ENCODE data around the gene FILIP1L.
A peak's percentile ranks its signal among the peaks of the same experiment; 100 is the strongest.

Gene FILIP1L

DNA sequence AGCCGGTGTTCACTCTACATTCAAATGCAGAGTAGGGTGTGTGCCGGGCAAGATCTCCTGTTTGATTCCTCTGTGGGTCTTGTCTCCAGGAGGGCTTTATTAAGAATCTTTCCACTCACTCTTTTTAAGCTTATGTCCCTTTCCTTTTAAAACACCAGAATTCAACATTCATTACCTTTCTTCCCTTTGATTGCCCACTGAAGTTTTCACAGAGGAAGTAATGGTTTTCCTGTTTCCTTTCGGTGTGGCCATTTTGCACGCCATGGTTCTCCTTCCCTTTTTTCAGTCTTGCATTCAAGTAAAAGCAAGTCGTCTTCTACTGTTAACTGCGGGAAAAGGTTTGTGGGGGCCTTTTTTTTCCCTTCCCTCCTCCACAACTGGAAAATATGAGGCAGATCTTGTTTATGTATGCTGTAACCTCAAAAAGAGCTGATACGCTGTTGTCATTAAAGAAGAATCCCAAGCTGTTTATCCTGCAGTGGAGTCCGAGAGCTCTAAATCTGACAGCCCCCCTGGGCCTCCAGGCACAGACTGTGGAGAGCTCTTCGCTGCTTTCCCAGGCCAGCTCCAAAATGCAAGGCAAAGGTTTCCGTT is 40.5 kb downstream of the FILIP1L start:
- Histone ChIP-seq H3K36me3 (ENCODE audit: control insufficient read depth, insufficient read depth, low read length) (no peaks in the 10 kb centered on the region), H3K27me3 (replicated peaks; ENCODE audit: control insufficient read depth, insufficient read depth, low read length) (no peaks in the 10 kb centered on the region), H3K4me3 (replicated peaks; ENCODE audit: low read depth, low read length) (no peak overlapping the region; the same call in 1 of the 2 replicates)
- TF ChIP-seq, protein P1, sequence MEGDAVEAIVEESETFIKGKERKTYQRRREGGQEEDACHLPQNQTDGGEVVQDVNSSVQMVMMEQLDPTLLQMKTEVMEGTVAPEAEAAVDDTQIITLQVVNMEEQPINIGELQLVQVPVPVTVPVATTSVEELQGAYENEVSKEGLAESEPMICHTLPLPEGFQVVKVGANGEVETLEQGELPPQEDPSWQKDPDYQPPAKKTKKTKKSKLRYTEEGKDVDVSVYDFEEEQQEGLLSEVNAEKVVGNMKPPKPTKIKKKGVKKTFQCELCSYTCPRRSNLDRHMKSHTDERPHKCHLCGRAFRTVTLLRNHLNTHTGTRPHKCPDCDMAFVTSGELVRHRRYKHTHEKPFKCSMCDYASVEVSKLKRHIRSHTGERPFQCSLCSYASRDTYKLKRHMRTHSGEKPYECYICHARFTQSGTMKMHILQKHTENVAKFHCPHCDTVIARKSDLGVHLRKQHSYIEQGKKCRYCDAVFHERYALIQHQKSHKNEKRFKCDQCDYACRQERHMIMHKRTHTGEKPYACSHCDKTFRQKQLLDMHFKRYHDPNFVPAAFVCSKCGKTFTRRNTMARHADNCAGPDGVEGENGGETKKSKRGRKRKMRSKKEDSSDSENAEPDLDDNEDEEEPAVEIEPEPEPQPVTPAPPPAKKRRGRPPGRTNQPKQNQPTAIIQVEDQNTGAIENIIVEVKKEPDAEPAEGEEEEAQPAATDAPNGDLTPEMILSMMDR (IDR thresholded peaks at IDR 0.05; ENCODE audit: insufficient read depth, low read length, poor library complexity, severe bottlenecking) = no peak
- DNase-seq (ENCODE audit: extremely low read depth, insufficient read length) = peak; percentile 36

DNA sequence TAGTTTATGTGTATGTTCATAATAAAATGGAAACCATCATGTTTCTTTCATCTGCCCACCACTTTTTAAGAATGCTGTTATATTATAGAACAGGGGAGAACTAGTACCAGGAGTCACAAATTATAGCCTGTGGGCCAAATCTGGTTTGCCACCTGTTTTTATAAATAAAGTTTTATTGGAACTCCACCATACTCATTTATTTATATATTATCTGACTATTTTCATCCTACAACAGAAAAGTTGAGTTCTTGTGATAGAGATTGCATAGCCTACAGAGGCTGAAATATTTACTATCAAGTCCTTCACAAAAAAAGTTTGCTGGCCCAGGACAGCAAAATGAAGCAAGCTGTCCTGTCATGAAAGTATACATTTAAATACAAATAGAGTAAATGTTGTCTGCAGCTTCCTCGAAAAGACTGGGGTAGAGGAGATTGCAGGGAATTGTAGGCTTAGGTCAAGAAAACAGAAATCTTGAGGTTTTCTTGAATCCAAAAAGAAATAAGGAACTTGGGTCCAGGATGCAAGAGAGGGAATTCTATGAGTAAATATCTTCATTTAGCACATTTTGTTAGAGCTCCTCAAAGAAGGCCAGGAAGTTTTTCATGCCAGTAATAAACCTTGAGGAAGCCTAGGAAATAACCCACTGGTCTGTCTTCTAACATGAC is 41.1 kb downstream of the FILIP1L start:
- H3K4me3 ChIP-seq (replicated peaks; ENCODE audit: low read depth, low read length) = no peak overlapping the region
- DNase-seq (ENCODE audit: extremely low read depth, insufficient read length) = peak; percentile 22
- TF ChIP-seq, protein P1 (IDR thresholded peaks at IDR 0.05; ENCODE audit: insufficient read depth, low read length, poor library complexity, severe bottlenecking) = no peak
- no peaks in the 10 kb centered on the region for H3K27me3 ChIP-seq (replicated peaks; ENCODE audit: control insufficient read depth, insufficient read depth, low read length)
- H3K36me3 ChIP-seq (ENCODE audit: control insufficient read depth, insufficient read depth, low read length) = no peaks in the 10 kb centered on the region

DNA sequence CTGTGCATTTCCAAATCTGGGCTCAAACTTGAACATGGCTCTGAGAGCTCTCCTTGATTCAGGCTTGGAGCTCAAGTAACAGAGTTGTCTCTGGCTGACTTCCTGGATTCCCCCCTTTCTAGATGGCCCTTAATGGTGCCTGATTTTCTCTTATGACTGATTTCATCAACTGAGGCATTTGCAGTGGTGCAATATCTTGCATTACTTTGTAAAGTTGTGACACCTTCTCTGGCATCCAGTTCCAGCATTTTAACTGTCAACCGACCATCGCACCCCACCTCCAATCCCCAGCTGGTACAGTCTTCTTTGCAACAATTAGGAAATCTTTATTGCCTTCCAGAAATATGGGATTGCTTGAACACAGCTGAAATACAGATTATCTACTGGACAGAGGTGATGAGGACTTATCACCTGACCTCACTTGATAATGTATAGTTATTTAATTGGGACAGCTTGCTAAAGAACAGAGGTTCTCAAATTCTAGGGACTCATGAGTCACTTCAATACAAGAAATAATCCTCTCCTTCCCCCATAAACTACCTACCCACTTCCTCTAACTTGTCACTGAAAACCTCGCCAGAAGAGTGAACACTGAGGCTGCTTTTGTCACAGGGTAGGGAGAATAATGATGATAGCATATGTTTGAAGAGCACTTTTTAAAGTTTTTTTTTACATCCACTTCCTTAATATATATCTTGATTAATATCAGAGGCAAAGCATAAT is 41.8 kb downstream of the FILIP1L start:
- DNase-seq (ENCODE audit: extremely low read depth, insufficient read length) = no peak
- TF ChIP-seq, protein P1 (IDR thresholded peaks at IDR 0.05; ENCODE audit: insufficient read depth, low read length, poor library complexity, severe bottlenecking) = no peak
- Histone ChIP-seq H3K4me3 (replicated peaks; ENCODE audit: low read depth, low read length) (no peak overlapping the region), H3K27me3 (replicated peaks; ENCODE audit: control insufficient read depth, insufficient read depth, low read length) (no peaks in the 10 kb centered on the region), H3K36me3 (ENCODE audit: control insufficient read depth, insufficient read depth, low read length) (no peaks in the 10 kb centered on the region)

DNA sequence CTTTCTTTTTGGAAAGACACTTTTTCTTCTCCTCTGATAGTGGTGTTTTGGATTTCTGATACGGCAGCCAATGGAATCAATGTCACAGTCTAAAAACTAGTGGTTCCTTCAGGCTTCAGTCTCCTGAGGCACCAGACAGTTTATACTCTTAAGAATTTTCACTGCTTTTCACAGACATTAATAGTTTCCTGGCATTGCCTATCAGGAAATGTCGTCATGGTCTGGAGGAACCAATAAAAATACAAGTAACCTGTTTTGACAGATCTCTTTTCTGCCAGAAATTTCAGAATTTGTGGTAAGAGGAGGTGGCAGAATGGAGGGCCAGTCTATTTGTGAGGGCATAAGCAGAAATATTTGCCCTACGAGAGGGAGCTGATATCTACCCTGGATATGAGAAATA is 44.8 kb downstream of the FILIP1L start:
- no peak for DNase-seq (ENCODE audit: extremely low read depth, insufficient read length)
- TF ChIP-seq, protein P1 (IDR thresholded peaks at IDR 0.05; ENCODE audit: insufficient read depth, low read length, poor library complexity, severe bottlenecking) = no peak
- Histone ChIP-seq H3K27me3 (replicated peaks; ENCODE audit: control insufficient read depth, insufficient read depth, low read length) (no peaks in the 10 kb centered on the region), H3K4me3 (replicated peaks; ENCODE audit: low read depth, low read length) (no peak overlapping the region), H3K36me3 (ENCODE audit: control insufficient read depth, insufficient read depth, low read length) (no peaks in the 10 kb centered on the region)

DNA sequence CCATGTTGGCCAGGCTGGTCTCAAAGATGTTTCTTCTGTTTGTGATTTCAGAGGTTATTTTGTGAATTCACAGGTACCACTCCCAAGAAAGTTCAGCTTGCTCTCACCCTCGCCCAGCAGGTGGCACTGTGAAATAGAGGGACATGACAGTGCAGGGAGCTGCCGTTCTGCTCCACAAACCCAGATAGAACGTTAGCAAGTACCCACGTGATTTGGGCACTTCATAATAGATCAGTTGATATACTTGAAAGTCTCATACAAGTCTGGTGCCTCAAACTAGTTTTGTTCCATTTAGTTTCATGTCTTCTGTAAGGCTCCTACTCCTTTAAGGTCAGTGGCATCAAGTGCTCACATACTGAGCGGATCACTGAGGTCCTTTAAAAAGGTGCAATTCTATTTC is 45.5 kb downstream of the FILIP1L start:
- TF ChIP-seq, protein P1 (IDR thresholded peaks at IDR 0.05; ENCODE audit: insufficient read depth, low read length, poor library complexity, severe bottlenecking) = peak; percentile 77
- Histone ChIP-seq H3K4me3 (replicated peaks; ENCODE audit: low read depth, low read length) (no peak overlapping the region), H3K27me3 (replicated peaks; ENCODE audit: control insufficient read depth, insufficient read depth, low read length) (no peaks in the 10 kb centered on the region), H3K36me3 (ENCODE audit: control insufficient read depth, insufficient read depth, low read length) (no peaks in the 10 kb centered on the region)
- no peak for DNase-seq (ENCODE audit: extremely low read depth, insufficient read length)

All from GM06990 (cell line).